Measurements from ENCODE around the gene CADM4. TPM values are rescaled to one million over a fixed set of nuclear protein-coding genes. Genes with fewer than 3 reads are reported as not detected.

The CADM4 gene
- total and polyA plus RNA-seq, 2 of the 8 experiments (the other 6 are each of a cell fraction or from before 2014, with no cell fraction given): 13.5 to 25.0 TPM

DNA sequence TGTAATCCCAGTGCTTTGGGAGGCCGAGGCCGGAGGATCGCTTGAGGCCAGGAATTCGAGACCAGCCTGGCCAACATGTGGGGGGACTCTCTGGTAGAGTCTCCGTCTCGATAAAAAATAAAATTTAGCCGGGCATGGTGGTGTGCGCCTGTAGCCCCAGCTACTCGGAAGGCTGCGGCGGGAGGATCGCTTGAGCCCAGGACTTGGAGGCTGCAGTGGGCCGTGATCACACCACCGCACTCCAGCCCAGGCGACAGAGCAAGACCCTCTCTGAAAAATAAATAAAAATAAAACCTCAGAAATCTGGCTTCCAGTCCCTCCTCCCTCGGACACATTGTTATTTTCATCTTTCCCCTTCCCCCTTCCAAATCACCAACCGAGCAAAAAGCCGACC lies 44.0 kb downstream of the CADM4 start (continued):
- TF ChIP-seq GABPA (IDR thresholded peaks at IDR 0.05; ENCODE audit: borderline replicate concordance, insufficient read depth, low read length) (no peak), KDM4A (IDR thresholded peaks at IDR 0.05; ENCODE audit: low read depth, low read length, severe bottlenecking) (no peak), NANOG (IDR thresholded peaks at IDR 0.05; ENCODE audit: insufficient read depth, low read depth, low read length, poor library complexity, severe bottlenecking) (no peak), MAX (IDR thresholded peaks at IDR 0.05) (no peak), RXRA (IDR thresholded peaks at IDR 0.05; ENCODE audit: insufficient read depth, low read depth, low read length) (no peak)
